Activated CD4-positive, CD25-positive, alpha-beta regulatory T cell treated with anti-CD3 and anti-CD28 coated beads, Interleukin-2, amount 50 U/mL, for 16 hours (primary cell): ENCODE results near the gene TIRAP.

Experiments
- DNase-seq: peaks from one replicate; pipeline ENCODE4 v3.0.0-alpha.2; 2020; ENCODE audit warnings: low read depth, low spot score

The TIRAP gene

DNA sequence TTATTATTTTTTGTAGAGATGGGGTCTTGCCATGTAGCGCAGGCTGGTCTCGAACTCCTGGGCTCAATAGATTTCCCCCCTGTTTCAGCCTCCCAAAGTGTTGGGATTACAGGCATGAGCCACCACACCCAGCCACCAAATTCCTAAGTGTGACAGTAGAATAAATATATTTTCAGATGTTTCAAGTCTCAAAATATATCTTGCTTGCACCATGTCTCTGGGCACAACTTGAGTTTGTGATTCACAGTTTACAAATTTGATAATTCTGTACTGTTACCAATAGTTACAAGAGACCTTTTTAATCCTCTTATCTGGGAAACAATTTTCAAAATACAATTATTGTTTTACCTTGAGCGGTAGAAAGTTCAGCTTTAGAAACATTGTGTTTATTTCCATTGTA, 40.1 kb downstream of the TIRAP start:
- no peak for DNase-seq

GRCh38 chr11:126327281-126328000, 44.5 kb downstream of the TIRAP start:
- DNase-seq, result no peak

DNA sequence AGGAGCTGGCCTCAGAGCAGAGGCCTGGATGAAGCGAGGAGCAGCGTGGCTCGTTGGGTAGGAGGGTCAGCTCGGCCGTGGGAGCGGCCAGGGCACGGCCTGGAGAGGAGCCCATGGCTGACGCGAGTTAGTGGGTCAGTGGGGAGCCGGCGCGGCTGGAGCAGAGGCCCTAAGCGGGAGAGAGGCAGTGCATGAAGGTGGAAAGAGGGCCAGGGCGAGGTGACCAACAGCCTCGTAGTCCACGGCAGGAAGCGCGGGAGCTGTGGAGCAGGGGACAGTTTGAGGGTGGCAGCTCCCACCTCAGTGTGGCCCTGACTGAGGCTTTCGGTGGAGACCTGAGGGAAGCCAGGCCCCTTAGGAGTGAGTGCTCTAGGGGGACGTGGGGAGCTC, 45.1 kb downstream of the TIRAP start:
- no peak for DNase-seq

DNA sequence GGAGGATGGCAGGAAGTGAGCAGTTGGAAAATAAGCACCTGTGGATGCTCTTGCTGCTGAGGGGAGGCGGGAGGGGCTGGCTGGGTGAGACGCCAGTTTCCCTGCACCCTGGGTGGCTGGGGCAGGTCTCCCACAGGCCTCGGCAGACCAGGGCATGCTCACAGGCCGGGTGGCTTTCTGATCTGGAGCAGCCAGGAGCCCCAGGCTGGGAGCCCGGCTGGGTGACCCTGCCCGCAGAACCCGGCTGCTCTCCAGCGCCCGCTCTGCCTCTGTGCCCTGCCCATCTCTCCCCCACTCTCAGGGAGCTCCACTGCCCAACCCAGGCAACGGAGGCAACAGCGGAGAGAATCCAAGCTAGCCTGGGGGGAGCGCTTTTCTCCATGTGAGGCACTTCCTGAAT, 45.6 kb downstream of the TIRAP start:
- DNase-seq, result no peak

DNA sequence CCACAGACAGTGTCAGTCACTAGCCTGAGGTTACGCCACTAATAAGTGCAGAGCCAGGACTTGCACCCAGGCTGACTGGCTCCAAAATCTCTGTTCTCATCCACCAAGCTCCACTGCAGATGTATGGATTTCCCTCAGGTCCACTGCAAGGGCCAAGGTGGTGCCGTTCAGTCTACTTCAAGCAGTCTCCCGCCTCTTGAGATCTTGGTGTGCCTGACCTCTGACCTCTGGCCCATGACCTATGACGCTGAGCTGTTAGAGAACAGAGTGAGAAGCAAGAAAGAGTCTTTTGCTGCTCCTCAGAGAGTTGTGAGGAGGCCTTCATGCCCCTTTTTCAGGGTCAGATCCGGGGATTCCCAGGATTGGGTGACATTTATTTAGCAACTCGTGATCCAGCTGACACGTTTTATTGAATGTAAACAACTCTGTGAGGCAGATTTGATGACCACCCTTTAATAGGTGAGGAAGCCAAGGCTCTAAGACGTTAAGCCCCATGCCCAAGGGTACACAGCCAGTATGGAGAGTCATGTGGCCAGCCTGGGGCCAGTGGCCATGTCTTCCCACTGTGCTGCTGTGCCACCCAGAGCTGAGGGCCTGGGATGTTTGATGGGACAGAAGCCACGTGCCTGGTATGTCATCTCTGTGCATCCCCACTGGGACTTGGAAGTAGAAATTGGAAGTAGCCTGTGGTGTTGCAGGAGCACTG, 46.2 kb downstream of the TIRAP start:
- DNase-seq, result no peak

GRCh38 chr11:126329644-126330211, 46.8 kb downstream of the TIRAP start:
- DNase-seq, result no peak

- DNase-seq, result no peak
These were observed 48.4 kb downstream of the TIRAP start for GRCh38 chr11:126331286-126331685.

- DNase-seq, result no peak
These were observed 49.4 kb downstream of the TIRAP start for GRCh38 chr11:126332221-126332711.

GRCh38 chr11:126333142-126333541, 50.2 kb downstream of the TIRAP start:
- no peak for DNase-seq

DNA sequence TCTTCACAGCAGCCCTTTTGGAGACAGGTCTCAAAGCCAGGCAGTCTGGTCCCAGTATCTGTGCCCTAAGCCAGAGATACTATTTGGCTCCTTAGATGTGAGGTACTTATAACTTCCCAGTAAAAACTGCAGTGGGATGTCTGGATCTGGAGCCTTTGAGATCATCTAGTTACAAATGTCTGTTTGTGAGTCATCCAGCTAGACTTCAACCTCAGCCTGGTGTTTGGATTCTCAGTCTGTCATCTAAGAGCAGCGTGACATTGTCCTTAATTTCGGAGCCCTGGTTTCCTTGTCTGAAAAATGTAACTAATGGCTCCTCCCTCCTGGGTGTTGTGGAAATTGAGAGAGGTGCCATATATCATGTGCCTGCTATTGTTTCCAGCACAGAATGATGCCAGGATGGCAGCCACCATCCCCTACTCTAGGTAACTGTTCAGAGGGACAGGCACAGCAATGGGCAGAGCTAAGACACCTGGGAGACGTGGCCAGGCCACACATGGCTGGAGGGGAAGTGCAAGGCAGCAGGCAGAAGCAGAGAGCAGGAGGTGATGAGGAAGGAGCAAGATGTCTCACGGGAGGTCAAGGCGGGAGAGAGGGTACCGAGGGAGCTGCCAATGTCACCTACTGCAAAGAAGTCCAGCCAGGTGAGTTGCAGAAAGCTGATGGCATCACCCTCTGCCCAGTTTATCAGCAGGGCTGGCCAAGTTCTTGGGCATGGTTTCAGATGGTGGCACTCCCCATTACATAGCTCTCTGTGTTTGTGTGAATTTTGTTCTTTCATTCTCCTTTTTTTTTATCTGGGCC, 52.0 kb downstream of the TIRAP start:
- DNase-seq, result no peak

DNA sequence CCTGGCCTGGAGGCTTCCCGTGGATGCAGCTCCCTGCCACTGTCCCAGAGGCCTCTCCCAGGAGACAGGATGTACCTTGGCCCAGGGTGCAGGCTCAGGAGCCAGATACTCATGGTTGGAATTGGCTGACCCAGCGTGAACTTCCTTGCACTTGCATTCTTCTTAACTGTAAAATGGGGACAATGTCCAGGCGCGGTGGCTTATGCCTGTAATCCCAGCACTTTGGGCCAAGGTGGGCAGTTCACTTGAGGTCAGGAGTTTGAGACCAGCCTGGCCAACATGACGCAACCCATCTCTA, 52.5 kb downstream of the TIRAP start:
- DNase-seq, result no peak

DNA sequence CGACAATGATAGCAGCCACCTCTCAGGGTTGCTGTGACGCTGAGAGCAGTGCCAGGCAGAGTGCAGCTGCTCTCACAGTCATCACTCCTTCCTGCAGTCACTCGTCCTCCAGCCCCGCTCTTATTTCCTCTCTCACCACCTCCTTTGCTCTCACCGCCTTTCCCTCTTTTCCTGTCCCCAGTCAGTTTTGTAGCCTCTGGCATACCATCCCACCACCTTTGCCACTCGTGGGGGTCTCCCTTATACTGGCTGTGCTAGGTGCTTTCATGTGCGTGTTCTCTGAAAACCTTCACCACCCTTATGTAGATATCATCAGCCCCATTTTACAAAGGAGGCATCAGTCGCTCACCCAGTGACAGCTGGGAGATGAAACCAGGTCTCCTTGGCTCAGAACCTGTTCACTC, 53.2 kb downstream of the TIRAP start:
- no peak for DNase-seq

- no peak for DNase-seq
These were observed 53.8 kb downstream of the TIRAP start for GRCh38 chr11:126336671-126337101.

DNA sequence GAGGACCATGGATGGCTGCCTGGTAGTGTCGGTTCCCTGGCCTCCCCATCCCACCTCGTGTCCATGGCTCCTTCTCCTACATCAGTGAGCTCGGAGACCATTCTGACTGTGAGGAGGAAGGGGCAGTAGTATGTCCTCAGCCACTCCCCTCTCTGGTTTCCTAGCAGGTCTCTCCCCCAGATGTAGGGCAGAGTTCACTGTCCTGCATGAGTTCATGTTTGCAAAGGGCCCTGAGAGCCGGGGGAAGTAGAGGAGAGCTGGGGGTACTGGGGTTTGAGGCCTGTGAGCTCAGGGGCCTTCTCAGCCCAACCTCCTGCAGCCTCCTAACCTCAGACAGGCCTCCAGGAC, 54.2 kb downstream of the TIRAP start:
- no peak for DNase-seq

- DNase-seq, result no peak
These were observed 54.8 kb downstream of the TIRAP start for GRCh38 chr11:126337474-126338241.

GRCh38 chr11:126338346-126339055, 55.6 kb downstream of the TIRAP start:
- no peak for DNase-seq

DNA sequence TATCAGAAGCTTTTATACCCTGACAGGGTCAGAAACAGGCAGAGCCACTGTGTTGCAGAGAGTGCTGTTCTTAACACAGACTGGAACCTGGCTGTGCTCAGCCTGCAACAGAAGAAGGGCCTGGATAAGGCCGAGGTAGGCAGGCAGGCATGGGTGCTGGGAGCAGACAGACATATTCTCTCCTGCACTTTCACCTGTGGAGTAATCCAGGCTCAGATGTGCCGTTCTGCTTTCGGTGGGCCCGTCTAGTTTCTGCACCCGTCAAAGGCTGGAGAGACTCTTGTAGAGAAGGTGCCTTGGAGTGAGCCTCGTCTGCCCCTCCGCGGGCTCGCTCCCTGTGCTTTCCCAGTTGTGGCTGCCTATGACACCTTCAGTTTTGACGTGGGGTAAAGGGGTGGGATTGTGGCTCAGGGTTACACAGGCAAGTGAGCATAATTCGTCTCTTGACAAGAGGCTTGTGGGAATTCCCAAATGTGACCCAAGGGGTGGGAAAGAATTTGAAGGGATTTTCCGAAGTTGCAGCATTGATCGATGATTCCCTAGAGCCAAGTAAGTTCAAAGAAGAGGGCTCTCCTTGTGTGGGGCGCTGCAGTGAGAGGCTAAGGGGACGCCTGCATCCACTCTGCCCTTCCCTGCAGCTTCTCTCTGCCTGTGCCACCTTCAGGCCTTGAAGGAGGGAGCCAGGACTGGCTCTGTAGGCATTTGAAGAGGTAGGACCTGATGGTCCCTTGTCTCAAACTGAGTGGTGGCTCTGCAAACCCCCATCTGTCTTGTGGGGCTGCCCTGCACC, 56.4 kb downstream of the TIRAP start:
- no peak for DNase-seq

GRCh38 chr11:126339863-126340434, 57.1 kb downstream of the TIRAP start:
- no peak for DNase-seq

DNA sequence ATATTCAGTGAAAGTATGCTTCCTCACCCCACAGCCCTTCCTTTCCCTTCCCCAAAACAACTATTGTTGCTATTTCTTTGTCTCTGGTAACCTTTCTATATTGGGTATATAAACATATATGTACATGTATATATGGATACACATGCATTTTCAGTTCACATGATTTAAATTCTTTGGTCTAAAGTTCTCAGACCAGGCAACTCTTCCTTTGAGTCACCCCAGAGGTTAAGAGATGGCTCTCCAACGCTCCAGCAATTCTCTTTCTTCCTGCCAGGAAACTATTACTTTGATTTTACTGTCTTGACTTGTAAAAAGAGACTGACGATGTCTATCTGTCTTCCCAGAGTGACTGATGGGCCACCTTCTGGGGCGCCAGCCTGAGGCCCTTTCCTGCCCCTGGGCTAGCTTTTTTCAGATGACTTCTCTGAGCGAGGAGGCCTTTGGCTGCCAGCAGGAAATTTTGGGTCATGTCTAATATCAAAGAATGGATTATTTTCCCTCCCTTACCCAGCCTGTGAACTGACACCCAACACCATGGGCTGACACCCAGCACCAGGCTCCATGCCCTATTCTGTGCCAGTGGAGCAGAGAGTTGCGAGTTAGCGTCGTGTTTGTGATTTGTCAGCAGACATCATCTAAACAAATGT, 58.2 kb downstream of the TIRAP start:
- DNase-seq, result no peak
